CD4-positive, alpha-beta T cell treated with Interleukin-17A for 1 hour (primary cell): ENCODE measurements around the gene AK5.

Source experiments
- DNase-seq: peaks from one replicate; pipeline ENCODE4 v3.0.0-alpha.2; 2020

The AK5 gene

GRCh38 chr1:77355010-77355409, 73.2 kb downstream of the AK5 start:
- no peak for DNase-seq

GRCh38 chr1:77356136-77356535, 74.3 kb downstream of the AK5 start:
- no peak for DNase-seq

- DNase-seq = no peak
These were observed 78.4 kb downstream of the AK5 start for GRCh38 chr1:77360256-77360655.

GRCh38 chr1:77361621-77362020, 79.8 kb downstream of the AK5 start:
- DNase-seq = no peak

GRCh38 chr1:77370161-77370560, 88.3 kb downstream of the AK5 start:
- no peak for DNase-seq

GRCh38 chr1:77370583-77371306, 88.9 kb downstream of the AK5 start:
- no peak for DNase-seq

GRCh38 chr1:77371396-77371795, 89.6 kb downstream of the AK5 start:
- DNase-seq = no peak

GRCh38 chr1:77373702-77374101, 91.9 kb downstream of the AK5 start:
- DNase-seq = no peak

DNA sequence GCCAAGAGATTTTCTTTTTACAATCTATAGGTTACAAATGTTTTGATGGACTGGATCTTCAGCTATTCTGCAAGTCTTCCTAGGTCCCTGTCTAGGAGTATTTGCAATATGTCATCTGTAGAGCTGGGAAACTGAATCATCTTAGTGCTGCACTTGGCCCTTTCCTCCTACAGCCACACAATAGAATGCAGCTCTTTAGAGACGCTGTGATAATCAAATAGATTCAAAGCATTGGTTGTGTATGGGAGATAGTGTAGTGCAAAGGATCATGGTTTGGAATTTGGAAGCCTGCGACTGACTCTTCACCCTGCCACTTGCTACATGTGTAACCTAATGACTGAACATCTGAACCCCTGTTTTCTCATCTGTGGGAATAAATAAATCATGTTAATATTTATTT, 93.7 kb downstream of the AK5 start:
- DNase-seq = no peak

DNA sequence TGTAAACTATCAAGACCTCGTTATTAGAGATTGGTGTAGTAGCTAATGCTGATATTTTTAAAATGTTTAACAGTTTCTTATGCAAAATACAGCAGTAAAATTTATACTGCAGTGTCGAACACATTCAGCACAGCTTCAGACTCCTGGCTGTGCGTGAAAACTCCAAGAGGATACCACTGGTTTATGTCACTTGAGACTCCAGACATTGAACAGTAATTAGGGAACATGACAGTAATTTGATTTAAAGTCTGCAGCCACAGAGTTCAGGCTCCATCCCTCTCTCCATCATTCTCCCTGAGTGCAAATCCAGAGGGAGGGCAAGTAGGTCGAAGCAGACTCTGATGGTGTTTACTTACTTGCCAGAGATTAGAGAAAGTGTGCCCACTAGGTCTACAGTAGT, 94.2 kb downstream of the AK5 start:
- no peak for DNase-seq

DNA sequence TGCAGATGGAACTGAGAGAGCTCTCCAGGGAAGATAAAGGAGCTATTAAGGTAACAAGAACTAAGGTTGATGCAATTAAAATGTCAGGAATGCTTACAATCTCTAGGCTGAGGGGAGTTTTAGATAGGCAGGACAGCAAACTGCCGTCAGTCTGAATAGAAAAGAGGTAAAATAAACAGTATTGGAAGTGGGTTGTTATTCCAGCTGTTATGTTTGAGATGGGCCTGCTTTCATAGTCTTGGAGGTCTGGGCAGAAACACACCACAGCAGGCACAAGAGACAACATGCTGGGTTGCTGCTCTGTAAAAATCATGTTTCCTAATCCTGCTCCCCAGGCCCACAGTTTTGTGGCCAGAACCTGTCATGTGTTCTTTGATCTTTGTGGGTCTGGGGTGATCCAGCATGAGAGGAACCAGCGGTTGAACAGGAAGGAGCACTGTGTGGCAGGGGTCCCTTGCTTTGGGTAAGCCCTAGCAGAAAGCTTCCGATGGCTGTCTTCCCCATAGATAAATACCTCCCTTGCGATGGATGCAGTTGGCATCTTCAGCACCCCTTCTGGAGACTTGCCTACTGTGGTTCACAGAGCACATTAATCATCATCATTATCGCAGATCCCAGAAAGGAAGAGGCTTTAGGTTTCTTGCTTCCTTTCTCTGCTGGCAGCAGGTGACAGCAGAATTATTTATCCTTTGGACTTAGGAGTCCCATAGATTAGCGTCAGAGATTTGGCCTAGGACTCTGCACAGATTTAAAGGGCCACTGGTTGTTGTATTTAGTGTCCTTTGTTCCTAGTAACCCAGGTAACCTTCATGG, 97.1 kb downstream of the AK5 start:
- no peak for DNase-seq

GRCh38 chr1:77382366-77382765, 100.5 kb downstream of the AK5 start:
- DNase-seq = no peak

GRCh38 chr1:77383236-77383635, 101.4 kb downstream of the AK5 start:
- DNase-seq = no peak

DNA sequence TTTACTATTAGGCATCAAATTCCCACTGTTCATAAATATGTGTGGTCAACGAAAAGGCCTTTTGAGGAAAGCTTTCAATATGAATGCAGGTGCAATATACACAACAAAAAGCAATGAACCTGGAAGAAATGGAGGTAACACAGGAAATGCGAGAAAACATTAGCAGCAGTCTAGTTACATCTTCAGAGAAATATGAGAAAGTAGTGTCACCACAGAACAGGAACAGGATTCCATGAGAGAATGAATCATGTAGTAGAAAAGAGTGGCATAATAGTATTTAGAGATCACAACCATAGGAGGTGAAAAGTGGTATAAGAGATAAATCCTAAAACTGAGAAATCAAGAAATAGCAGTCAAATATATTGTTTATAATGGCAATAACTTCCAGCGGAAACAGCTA, 103.7 kb downstream of the AK5 start:
- DNase-seq = no peak

DNA sequence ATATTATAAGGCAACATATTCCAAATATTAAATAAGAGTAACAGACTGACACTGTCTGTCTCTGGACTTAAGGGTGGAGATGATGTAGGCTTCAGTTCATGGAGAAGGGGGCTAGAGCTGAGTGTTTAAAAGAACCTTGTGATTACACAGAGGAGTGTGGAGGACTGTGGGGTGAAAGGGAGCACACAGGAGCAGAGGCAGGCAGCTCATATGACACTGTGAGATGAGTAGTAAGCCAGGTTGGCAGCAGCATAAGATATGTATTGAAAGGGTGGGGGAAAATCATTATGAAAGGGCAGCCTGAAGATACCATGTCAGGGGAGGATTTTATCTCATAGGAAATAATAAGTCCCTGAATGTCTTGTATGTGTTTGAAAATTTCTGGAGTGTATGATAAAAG, 104.5 kb downstream of the AK5 start:
- no peak for DNase-seq

DNA sequence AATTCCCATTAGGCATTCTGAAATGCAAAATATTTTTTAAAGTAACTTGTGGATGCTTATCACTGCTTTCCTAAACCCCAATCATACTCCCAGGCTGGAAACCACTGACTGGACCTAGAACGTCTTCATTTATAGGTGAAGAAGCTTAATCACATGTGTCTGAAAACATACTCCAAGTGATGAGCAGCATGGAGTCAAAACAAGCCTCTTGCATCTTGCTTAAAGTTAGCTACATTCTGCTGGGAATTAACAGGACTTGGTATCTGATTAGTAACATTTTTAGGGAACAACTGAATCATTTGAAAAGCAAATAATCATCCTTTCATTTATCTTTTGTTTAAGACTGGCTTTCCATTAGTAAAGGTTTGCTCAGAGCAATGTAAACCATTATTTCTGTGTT, 105.7 kb downstream of the AK5 start:
- no peak for DNase-seq

- DNase-seq = no peak
These were observed 106.8 kb downstream of the AK5 start for GRCh38 chr1:77388661-77389060.

GRCh38 chr1:77392486-77392885, 110.7 kb downstream of the AK5 start:
- no peak for DNase-seq

- no peak for DNase-seq
These were observed 112.3 kb downstream of the AK5 start for GRCh38 chr1:77394166-77394565.

DNA sequence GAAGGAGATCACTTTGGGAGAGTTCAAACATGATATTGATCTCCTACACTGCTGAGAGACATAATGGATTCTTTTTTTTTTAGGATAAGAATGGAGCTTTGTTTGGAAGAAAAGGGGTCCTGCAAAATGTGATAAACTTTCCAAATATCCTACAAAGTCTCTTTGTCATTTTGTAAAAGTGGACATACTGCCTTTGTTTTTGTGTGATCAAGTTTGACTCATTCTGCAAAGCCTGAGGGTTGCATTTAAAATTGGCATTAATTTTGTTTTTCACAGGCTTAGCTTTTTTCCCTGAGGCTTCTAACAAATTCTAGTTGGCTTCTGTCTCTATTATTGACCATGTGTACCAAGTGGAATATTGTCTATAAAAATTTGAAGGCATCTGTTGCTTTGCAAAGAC, 113.2 kb downstream of the AK5 start:
- DNase-seq = no peak

DNA sequence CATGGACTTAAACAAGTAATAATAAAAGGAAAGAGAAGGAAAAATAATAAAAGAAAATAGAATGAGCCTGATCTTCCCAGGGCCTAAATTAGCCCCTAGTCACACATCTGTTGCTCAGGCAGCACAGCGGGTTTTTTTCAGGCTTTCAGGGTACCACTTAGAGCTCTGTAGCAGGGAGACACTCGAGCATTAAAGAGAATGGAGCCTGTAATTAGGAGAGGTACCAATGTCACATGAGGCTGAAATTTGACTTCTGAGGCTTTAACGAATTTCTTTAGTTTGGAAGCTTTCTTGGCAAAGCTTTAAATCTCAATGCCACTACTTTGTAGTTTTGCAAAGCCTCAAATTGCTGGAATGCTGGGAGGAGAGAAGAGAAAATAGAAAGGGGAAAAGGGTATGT, 116.3 kb downstream of the AK5 start:
- no peak for DNase-seq

GRCh38 chr1:77399250-77400086, 117.6 kb downstream of the AK5 start:
- DNase-seq = no peak

GRCh38 chr1:77400781-77401180, 119.0 kb downstream of the AK5 start:
- no peak for DNase-seq

DNA sequence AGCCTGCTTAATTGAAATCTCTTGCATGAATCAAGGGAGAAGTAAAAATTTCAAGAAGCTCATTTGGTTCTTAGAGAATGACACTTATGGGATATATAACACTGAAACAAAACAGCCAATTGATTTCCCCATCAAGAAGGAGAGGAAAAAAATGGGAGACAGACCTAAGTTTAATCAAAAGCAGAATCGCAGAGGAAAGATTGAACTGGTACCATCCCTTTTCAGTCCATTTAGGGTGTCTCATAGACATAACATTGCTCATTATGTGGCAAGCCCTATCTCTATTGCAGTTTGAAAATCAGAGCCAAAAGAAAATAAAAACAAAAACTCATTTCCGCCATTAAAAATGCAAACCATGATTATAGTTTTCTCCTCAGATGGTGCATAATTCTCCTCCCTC, 119.6 kb downstream of the AK5 start:
- no peak for DNase-seq
